ES-I3 (cell line): ENCODE data around the gene RFX7.
"Not testable (repeated sequence)": the region's sequence is repeated elsewhere in the genome, so short reads cannot be mapped to it uniquely, and the experiment has no call there.

ENCODE experiments used
- H3K36me3 ChIP-seq: 2 replicates; pipeline ENCODE4 v1.6.1; 2013; ENCODE audit warnings: mild to moderate bottlenecking, low read length, control low read depth, moderate library complexity; ENCODE audit not compliant: insufficient read depth
- H3K4me1 ChIP-seq: 2 replicates; pipeline ENCODE4 v1.6.1; 2013; ENCODE audit warnings: mild to moderate bottlenecking, control low read depth, low read length; ENCODE audit not compliant: insufficient read depth
- H3K9ac ChIP-seq: 2 replicates; pipeline ENCODE4 v1.6.1; 2013; ENCODE audit warnings: low read depth, mild to moderate bottlenecking, low read length, moderate library complexity
- H3K9me3 ChIP-seq: 2 replicates; pipeline ENCODE4 v1.6.1; 2013; ENCODE audit warnings: mild to moderate bottlenecking, low read length, moderate library complexity; ENCODE audit not compliant: control insufficient read depth, insufficient read depth

Gene RFX7

DNA sequence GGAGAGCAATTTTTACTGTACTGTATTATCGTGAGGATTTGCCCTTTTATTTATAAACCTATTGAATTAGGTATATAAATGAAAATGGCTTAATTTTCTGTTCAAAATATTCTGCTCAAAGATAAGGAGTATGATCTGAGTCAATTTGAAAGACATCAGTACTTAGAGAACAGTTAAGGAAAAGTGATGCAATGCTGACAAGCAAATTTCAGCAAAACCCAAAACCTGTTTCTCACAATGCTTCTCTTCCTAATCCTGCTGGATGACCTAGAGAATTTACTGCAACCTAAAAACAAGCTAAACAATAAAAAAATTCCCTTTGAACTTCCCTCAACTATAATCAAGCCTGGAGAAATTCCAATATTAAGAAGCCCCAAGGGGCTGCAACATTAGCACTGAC, 82.7 kb downstream of the RFX7 start:
- no peak overlapping the region; the same call in 1 of the 2 replicates for H3K9ac ChIP-seq
- peaks cover under 1% of the 10 kb centered on the region; the same call in 1 of the 2 replicates for H3K9me3 ChIP-seq
- H3K4me1 ChIP-seq, result peaks cover 18% of the 10 kb centered on the region
- no peaks in the 10 kb centered on the region for H3K36me3 ChIP-seq

DNA sequence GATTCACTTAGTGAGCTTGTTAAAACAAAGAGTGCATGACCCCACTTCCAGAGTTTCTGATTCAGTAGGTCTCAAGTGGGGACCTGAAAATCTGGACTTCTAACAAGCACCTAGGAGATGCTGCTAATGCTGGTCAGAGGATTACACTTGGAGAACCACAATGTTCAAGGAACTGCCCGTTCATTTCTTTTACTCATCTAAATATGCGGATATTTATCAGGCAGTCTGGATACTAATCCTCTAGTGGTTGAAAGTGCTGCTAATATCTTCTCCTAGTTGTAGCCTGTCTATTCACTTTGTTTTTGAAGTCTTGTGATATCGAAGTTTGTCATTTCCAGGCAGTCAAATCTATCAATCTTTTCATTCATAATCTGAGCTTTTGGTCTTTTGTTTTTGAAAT, 86.8 kb downstream of the RFX7 start:
- Histone ChIP-seq H3K9ac (no peak overlapping the region), H3K36me3 (no peaks in the 10 kb centered on the region), H3K4me1 (peaks cover 11% of the 10 kb centered on the region; the same call in 1 of the 2 replicates), H3K9me3 (peaks cover 7% of the 10 kb centered on the region; the same call in 1 of the 2 replicates)

DNA sequence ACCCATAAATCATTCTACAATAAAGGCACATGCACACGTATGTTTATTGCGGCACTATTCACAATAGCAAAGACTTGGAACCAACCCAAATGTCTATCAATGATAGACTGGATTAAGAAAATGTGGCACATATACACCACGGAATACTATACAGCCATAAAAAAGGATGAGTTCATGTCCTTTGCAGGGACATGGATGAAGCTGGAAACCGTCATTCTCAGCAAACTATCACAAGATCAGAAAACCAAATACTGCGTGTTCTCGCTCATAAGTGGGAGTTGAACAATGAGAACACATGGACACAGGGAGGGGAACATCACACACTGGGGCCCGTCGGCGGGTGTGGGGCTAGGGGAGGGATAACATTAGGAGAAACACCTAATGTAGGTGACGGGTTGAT, 88.4 kb downstream of the RFX7 start:
- H3K9ac ChIP-seq, H3K36me3 ChIP-seq, H3K4me1 ChIP-seq, H3K9me3 ChIP-seq: not testable (repeated sequence)

DNA sequence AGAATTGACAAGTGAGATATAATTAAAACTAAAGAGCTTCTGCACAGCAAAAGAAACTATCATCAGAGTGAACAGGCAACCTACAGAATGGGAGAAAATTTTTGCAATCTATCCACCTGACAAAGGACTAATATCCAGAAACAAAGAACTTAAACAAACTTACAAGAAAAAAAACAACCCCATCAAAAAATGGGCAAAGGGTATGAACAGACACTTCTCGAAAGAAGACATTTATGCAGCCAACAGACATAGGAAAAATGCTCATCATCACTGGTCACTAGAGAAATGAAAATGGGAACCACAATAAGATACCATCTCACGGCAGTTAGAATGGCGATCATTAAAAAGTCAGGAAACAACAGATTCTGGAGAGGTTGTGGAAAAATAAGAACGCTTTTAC, 88.9 kb downstream of the RFX7 start:
- H3K9me3 ChIP-seq, H3K9ac ChIP-seq, H3K36me3 ChIP-seq, H3K4me1 ChIP-seq: not testable (repeated sequence)

DNA sequence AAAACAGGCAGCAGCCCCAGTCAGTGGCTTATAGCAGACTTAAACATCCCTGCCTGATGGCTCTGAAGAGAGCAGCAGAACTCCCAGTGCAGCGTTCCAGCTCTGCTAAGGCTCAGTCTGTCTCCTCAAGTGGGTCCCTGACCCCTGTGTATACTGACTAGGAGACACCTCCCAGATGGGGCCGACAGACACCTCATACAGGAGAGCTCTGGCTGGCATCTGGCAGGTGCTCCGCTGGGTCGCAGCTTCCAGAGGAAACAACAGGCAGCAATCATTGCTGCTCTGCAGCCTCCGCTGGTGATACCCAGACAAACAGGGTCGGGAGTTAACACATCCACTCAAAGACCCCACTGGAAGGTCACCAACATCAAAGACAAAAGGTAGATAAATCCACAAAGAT, 93.5 kb downstream of the RFX7 start:
- no peaks in the 10 kb centered on the region for H3K4me1 ChIP-seq
- peaks cover 3% of the 10 kb centered on the region; the same call in 1 of the 2 replicates for H3K9me3 ChIP-seq
- H3K9ac ChIP-seq, result no peak overlapping the region
- H3K36me3 ChIP-seq, result no peaks in the 10 kb centered on the region

DNA sequence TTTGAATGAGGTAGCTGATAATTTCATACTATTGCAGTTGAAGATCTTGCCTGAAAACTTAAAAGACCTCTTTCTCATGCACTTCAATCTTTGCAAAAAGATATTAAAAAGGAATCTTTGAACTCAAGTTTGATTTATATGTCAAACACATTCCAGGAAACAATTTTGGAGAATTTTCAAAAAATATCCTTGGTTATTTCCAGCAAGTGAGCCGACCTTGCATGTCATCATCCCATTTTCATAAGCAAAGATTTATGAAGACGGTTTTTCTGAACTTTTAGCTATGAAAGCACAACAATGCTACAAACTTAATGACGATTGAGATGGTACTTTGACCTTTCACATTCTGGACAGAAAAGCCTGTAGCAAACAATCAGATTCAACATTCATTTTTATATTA, 95.6 kb downstream of the RFX7 start:
- Histone ChIP-seq H3K9me3 (no peaks in the 10 kb centered on the region; the same call in 1 of the 2 replicates), H3K4me1 (no peaks in the 10 kb centered on the region), H3K36me3 (0 out of 2 replicates have a peak, but pooled peaks cover under 1% of the 10 kb centered on the region), H3K9ac (no peak overlapping the region)

DNA sequence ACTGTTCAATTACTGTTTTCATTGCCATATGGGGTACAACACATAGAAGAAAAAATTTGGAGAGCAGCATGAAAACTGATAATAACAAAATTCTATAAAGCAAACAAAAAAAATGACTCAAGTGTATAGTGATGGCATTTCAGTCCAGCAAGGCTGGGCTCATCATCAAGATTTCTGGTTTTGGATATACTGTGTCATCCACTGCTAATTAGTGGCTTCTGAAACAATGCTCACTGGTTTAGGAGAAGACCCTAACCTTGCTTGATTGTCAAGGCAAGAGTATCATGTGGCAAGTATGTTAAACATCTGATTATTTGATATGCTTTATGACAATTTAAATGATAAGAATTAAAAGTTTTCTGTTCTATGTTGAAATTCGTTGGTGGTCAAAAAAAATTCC, 96.9 kb downstream of the RFX7 start:
- no peaks in the 10 kb centered on the region; the same call in 1 of the 2 replicates for H3K9me3 ChIP-seq
- peaks cover 6% of the 10 kb centered on the region; the same call in 1 of the 2 replicates for H3K36me3 ChIP-seq
- H3K4me1 ChIP-seq, result no peaks in the 10 kb centered on the region
- H3K9ac ChIP-seq, result no peak overlapping the region

DNA sequence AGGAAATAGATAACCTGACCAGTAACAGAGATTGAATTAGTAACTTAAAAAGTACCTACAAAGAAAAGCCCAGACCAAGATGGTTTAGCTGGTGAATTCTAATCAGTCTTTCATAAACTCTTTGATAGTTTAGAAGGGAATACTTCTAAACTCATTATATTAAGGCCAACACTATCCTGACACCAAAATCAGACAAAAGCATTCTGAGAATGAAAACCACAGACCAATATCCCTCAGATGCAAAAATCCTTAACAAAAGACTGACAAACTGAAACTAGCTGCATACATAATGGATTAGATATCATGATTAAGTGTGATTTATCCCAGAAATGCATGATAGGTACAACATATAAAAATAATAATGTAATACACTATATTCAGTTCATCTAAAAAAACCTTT, 115.6 kb downstream of the RFX7 start:
- Histone ChIP-seq H3K9ac (no peak overlapping the region), H3K9me3 (peaks cover 16% of the 10 kb centered on the region), H3K36me3 (0 out of 2 replicates have a peak, but pooled peaks cover 3% of the 10 kb centered on the region), H3K4me1 (no peaks in the 10 kb centered on the region)

DNA sequence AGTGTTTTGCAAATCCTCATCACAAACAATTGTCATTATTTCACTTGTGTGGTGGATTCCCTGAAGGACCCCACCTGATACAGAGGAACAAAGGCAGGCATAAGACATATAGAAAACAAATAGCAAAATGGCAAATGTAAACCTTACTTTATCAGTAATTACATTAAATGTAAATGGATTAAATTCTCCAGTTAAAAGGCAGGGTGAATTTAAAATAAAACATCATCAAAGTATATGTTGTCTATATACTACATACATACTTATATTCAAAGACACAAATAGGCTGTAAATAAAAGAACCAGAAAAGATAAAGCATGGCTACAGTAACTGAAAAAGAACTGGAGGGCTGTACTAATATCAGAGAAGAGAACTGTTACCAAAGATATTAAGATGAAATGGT, 117.3 kb downstream of the RFX7 start:
- peaks cover 5% of the 10 kb centered on the region; the same call in 1 of the 2 replicates for H3K36me3 ChIP-seq

DNA sequence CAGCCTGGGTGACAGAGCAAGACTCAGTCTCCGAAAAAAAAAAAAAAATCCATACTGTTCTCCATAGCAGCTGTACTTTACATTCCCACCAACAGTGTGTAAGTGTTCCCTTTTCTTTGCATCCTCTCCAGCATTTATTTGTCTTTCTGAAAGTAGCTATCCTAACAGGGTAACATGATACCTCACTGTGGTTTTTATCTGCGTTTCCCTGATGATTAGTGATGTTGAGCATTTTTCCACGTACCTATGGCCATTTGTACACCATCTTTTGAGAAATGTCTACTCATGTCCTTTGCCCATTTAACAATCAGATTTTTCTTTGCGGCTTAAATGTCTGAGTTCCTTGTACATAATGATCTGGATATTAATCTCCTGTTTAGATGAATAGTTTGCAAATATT, 119.3 kb downstream of the RFX7 start:
- Histone ChIP-seq H3K4me1 (no peaks in the 10 kb centered on the region), H3K9ac (no peak overlapping the region), H3K9me3 (peaks cover 24% of the 10 kb centered on the region), H3K36me3 (peaks cover 2% of the 10 kb centered on the region; the same call in 1 of the 2 replicates)

More for the DNA sequence above, 117.3 kb downstream of the RFX7 start:
- peaks cover 21% of the 10 kb centered on the region for H3K9me3 ChIP-seq
- H3K9ac ChIP-seq, result no peak overlapping the region
- no peaks in the 10 kb centered on the region for H3K4me1 ChIP-seq

DNA sequence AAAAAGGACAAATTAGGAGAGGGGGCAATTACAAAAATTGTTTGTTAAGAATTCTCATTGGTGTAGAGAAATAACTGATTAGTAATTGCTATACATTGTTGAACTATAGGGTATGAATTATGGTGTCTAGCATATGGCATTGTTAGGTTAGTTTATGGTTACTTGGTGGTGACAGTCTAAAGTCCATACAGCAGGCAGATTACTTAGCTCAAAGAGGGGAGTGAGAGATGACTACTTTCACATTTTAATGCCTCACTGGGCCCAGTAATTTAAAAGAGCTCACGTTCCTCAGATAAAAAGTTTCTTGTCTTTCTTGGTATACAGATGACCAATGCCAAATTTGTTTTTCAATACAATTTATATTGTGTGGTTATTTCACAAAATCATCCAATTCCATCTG, 137.8 kb downstream of the RFX7 start:
- Histone ChIP-seq H3K36me3 (no peaks in the 10 kb centered on the region; the same call in 1 of the 2 replicates), H3K9me3 (no peaks in the 10 kb centered on the region), H3K4me1 (no peaks in the 10 kb centered on the region), H3K9ac (no peak overlapping the region)

DNA sequence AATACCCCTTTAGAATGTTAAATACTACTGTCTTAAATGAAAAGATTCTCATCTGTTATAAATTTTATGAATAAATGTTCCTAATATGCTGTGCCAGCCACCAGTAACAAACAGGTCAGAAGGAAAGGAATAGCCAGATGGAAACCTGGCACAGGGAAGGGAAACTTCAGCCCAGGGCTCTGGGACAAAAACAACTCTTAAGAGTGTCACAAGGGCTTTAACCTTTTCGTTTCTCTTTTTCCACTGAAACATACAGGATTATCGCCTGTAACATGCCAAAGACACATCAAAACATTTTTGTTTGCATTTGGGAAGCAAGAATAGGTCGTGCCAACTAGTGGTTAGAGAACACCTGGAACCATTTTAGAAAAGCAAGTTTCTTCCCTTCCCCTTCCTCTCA, 141.2 kb downstream of the RFX7 start:
- Histone ChIP-seq H3K4me1 (no peaks in the 10 kb centered on the region), H3K9ac (no peak overlapping the region), H3K36me3 (peaks cover 3% of the 10 kb centered on the region), H3K9me3 (no peaks in the 10 kb centered on the region)

DNA sequence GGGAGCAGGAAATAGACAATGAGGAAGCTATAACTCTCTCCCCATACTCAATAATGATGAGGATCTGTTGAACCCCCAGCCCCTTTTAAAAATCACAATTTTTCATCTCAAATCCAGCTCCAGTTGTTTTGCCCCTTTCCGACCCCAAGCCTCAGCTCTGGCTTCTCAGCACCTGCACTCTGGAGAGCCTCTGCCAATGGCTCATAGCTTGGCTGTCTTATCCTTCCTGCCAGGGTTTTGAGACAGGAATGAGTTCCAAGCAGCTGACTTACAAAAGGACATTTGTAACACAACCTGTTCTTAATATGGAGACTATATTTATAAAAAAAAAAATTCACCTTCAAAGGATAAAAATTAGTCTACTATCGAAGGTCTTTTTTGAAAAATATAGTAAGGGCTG, 144.4 kb downstream of the RFX7 start:
- peaks cover 20% of the 10 kb centered on the region for H3K36me3 ChIP-seq
- H3K4me1 ChIP-seq, result no peaks in the 10 kb centered on the region
- no peaks in the 10 kb centered on the region for H3K9me3 ChIP-seq
- H3K9ac ChIP-seq, result no peak overlapping the region

DNA sequence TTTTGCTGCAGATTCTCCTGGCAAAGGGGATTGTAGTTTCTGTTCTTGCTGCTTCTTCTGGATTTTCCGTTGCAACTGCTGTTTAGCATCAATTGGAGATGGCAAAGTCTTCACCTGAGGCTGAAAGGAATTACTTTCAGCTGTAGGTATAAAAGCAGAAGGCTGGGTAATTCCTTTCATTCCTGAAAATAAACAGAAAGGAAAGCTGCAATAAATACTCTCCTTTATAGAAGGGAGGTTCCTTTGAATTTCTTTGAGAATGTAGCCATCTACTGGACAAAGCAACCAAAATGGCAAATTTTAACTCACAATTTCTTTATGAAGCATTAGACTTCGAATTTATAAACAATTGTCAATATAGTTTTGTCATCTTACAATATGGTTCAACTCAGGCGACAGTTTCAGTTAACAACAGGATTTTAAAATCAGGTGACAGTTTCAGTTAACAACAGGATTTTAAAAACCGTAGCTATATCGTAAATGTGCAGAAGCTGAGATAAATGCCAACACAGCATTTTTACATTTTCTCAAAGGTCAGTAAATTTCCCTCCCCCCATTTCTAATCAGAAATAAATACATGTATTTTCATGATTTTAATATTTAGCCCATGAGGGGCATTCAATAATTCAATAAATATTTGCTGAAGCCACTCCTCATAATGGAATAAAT, 145.3 kb downstream of the RFX7 start:
- Histone ChIP-seq H3K9me3 (no peaks in the 10 kb centered on the region), H3K36me3 (peaks cover 28% of the 10 kb centered on the region), H3K9ac (no peak overlapping the region), H3K4me1 (no peaks in the 10 kb centered on the region)

DNA sequence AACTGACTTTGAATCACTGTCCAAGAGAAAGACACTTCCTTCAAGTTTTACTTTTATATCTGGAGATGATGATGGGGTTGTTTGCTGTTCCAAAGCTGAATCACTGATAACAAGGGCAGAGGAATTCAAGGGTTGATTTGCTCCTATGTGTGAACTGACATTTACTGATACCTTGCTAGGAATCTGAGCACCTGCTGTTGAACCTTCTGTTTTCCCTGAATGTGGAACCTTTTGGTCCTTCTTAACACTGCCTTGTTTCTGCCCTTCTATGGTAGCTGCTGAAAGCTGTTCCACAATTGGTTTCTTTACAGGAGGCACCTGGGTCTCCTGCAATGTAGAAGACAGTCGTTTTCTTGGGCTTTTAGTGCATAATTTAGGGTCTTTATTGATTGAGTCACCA, 148.3 kb downstream of the RFX7 start:
- H3K9me3 ChIP-seq, result no peaks in the 10 kb centered on the region
- H3K9ac ChIP-seq, result no peak overlapping the region
- no peaks in the 10 kb centered on the region for H3K4me1 ChIP-seq
- H3K36me3 ChIP-seq, result peaks cover 28% of the 10 kb centered on the region
